Ectodermal cell (in vitro differentiated cells): ENCODE results near the gene IFI35.
"Not testable (repeated sequence)": the region's sequence is repeated elsewhere in the genome, so short reads cannot be mapped to it uniquely, and the experiment has no call there.

ENCODE experiments used
- H3K27ac ChIP-seq: 2 replicates; pipeline ENCODE4 v1.7.0; 2013; ENCODE audit warnings: mild to moderate bottlenecking, low read depth, low read length; ENCODE audit not compliant: insufficient read depth, poor library complexity, severe bottlenecking
- H3K27me3 ChIP-seq: 2 replicates; pipeline ENCODE4 v1.7.0; 2013; ENCODE audit warnings: mild to moderate bottlenecking, low read length; ENCODE audit not compliant: insufficient read depth, control insufficient read depth, poor library complexity, severe bottlenecking
- H3K36me3 ChIP-seq: one replicate; pipeline ENCODE4 v1.7.0; 2013; ENCODE audit warnings: low read length; ENCODE audit not compliant: control insufficient read depth, insufficient read depth
- H3K4me1 ChIP-seq: one replicate; pipeline ENCODE4 v1.7.0; 2013; ENCODE audit warnings: low read length; ENCODE audit not compliant: control insufficient read depth, insufficient read depth
- H3K4me3 ChIP-seq: 2 replicates; pipeline ENCODE4 v1.7.0; 2013; ENCODE audit warnings: low read depth, low read length, control low read depth; ENCODE audit not compliant: insufficient read depth
- H3K9me3 ChIP-seq: 2 replicates; pipeline ENCODE4 v1.7.0; 2013; ENCODE audit warnings: mild to moderate bottlenecking, low read length, moderate library complexity; ENCODE audit not compliant: control insufficient read depth
- WGBS, 2 experiments: methylation state at CpG; one replicate each; pipeline ENCODE4 v1.1.7; 2013; ENCODE audit warnings: missing lambda C conversion rate in 2 of 2; 5-methylcytosine and 5-hydroxymethylcytosine counted together

Gene IFI35

GRCh38 chr17:43033948-43034881 lies 27.6 kb downstream of the IFI35 start:
- WGBS, 2 experiments, result 11 to 15% methylated on average over 11 of the region's 12 CpGs
- Histone ChIP-seq H3K27ac (peak overlapping the region; percentile 95), H3K4me3 (peak overlapping the region; percentile 26), H3K27me3 (no peaks in the 10 kb centered on the region), H3K4me1 (peaks cover 48% of the 10 kb centered on the region), H3K9me3 (no peaks in the 10 kb centered on the region), H3K36me3 (no peaks in the 10 kb centered on the region)

DNA sequence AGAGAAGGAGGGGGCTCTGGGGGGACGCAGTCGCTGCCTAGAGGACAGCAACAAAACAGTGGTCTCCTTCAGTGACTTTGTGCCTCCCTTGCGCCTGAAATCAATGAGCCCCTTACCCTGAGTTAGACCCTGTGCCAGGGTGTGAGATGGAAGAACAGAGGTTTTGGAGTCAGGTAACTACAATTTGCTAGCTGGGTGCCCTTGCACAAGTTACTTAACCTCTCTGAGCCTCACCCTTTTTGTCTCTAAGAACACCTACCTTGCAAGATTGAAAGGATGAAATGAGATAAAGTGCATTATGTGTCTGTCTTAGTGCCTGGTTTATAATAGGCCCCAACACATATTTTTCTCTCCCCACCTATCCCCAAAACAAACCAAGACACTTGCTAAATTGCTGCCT lies 28.3 kb downstream of the IFI35 start:
- WGBS, 2 experiments, result 57 to 65% methylated on average over 3 of the region's 3 CpGs

GRCh38 chr17:43039646-43040045 lies 33.1 kb downstream of the IFI35 start:
- Histone ChIP-seq H3K27me3 (no peaks in the 10 kb centered on the region), H3K27ac (no peak overlapping the region), H3K4me3 (no peak overlapping the region), H3K9me3 (no peaks in the 10 kb centered on the region), H3K4me1 (peaks cover 51% of the 10 kb centered on the region), H3K36me3 (no peaks in the 10 kb centered on the region)
- 87 to 88% methylated on average over 2 of the region's 2 CpGs for WGBS, 2 experiments

More for the DNA sequence above, 28.3 kb downstream of the IFI35 start:
- H3K27ac ChIP-seq, result peak overlapping the region; percentile 95
- no peak overlapping the region for H3K4me3 ChIP-seq
- peaks cover 48% of the 10 kb centered on the region for H3K4me1 ChIP-seq
- H3K9me3 ChIP-seq, result no peaks in the 10 kb centered on the region
- no peaks in the 10 kb centered on the region for H3K27me3 ChIP-seq
- H3K36me3 ChIP-seq, result no peaks in the 10 kb centered on the region

- WGBS, 2 experiments, result 66 to 73% methylated on average over 2 of the region's 2 CpGs
- Histone ChIP-seq H3K4me3 (no peak overlapping the region), H3K4me1 (peaks cover 41% of the 10 kb centered on the region), H3K9me3 (no peaks in the 10 kb centered on the region), H3K27me3 (no peaks in the 10 kb centered on the region), H3K36me3 (no peaks in the 10 kb centered on the region), H3K27ac (peak overlapping the region; percentile 63)
Measured at GRCh38 chr17:43040655-43041054, 34.1 kb downstream of the IFI35 start.

DNA sequence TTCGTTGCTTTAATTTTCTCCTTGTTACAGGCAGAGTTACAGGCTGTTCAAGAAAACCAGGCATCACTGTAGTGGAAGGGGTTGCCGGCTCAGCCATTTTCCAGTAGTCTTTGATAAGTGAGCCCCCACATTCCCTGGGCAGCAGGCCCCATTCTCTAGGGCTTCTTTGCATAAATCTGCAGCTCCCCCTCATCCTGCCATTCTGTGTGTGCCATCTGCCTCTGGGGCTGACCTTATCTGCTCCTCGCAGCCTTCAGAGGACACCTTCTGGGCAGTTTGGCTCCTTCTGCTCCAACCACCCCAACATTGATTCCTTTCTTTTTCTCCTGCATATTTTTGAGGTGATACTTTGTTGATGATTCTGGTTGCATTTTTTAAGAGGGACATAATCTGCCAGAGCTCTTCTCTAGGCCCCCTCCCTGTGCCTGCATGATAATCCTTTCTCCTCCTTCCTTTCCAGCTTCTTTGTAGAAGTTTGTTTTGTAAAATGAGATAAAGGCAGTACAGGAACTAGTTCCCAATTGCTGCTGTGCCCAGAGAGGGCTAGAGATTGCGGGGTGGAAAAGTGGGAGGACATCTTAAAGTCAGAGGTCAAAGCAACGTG lies 35.5 kb downstream of the IFI35 start:
- Histone ChIP-seq H3K36me3 (no peaks in the 10 kb centered on the region), H3K4me3 (no peak overlapping the region), H3K4me1 (peaks cover 26% of the 10 kb centered on the region), H3K27ac (no peak overlapping the region), H3K27me3 (no peaks in the 10 kb centered on the region), H3K9me3 (no peaks in the 10 kb centered on the region)
- WGBS, 2 experiments, result 47 to 55% methylated on average over 5 of the region's 5 CpGs

DNA sequence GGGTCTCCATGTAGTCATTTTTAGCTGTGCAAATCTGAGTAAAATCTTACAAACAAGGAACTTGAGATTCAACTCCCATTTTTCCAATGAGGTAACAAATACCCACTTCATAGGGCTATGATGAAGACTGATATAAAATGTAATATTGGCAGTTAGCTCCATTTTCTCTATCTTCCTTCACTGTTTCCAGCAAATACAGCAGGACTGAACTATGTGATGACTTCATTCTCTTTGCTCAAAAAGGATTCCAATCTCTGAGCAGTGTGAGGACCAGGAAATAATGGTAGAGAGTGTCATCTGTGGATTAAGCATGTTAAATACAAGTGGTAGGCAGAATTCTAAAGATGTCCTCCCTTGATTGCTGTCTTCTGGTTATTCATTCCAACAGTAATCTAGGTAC lies 36.7 kb downstream of the IFI35 start:
- H3K4me3 ChIP-seq, result no peak overlapping the region
- no peaks in the 10 kb centered on the region for H3K27me3 ChIP-seq
- peaks cover 18% of the 10 kb centered on the region for H3K4me1 ChIP-seq
- H3K36me3 ChIP-seq, result no peaks in the 10 kb centered on the region
- H3K9me3 ChIP-seq, result no peaks in the 10 kb centered on the region
- H3K27ac ChIP-seq, result no peak overlapping the region

GRCh38 chr17:43044024-43044423 lies 37.4 kb downstream of the IFI35 start:
- Histone ChIP-seq H3K9me3 (no peaks in the 10 kb centered on the region), H3K27ac (no peak overlapping the region), H3K36me3 (no peaks in the 10 kb centered on the region), H3K4me3 (no peak overlapping the region), H3K27me3 (no peaks in the 10 kb centered on the region), H3K4me1 (peaks cover 18% of the 10 kb centered on the region)
- 93 to 97% methylated on average over 4 of the region's 4 CpGs for WGBS, 2 experiments

- H3K36me3 ChIP-seq, result peaks cover 30% of the 10 kb centered on the region
- 87 to 100% methylated on average over 1 of the region's 1 CpG for WGBS, 2 experiments
Measured at GRCh38 chr17:43051969-43052368, 45.4 kb downstream of the IFI35 start.

DNA sequence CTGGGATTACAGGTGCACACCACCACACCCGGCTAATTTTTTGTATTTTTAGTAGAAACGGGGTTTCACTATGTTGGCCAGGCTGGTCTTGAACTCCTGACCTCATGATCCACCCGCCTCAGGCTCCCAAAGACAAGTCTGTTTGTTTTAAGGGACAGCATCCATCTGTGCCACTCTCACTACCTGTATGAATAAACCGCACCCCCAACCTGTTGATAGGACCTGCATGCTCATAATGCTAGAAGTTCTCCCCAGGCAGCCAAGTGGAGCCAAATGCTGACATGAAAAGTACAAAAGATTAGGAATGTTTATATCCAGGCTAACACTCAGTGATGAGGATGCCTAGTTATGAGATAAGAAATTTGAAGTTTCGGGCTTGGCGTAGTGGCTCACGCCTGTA lies 46.4 kb downstream of the IFI35 start:
- H3K27ac ChIP-seq, H3K27me3 ChIP-seq, H3K9me3 ChIP-seq, H3K4me1 ChIP-seq, H3K4me3 ChIP-seq: not testable (repeated sequence)
- WGBS, 2 experiments, result 95 to 96% methylated on average over 7 of the region's 7 CpGs
- peaks cover 32% of the 10 kb centered on the region for H3K36me3 ChIP-seq

More at GRCh38 chr17:43051969-43052368, 45.4 kb downstream of the IFI35 start:
- Histone ChIP-seq H3K4me1 (no peaks in the 10 kb centered on the region), H3K4me3 (no peak overlapping the region), H3K27ac (no peak overlapping the region), H3K27me3 (no peaks in the 10 kb centered on the region), H3K9me3 (no peaks in the 10 kb centered on the region)

DNA sequence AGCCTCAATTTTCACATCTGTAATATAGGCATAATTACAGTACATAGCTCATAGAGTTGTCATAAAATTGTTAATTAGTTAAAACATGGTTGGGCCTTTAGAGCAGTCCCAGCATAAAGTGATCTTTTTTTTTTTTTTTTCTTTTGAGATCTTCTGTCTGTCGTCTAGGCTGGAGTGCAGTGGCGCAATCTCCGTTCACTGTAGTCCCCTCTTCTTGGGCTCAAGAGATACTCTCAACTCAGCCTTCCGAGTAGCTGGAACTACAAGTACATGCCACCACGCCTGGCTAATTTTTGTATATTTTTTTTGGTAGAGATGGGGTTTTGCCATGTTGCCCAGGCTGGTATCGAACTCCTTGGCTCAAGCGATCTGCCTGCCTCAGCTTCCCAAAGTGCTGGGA lies 49.5 kb downstream of the IFI35 start:
- H3K27me3 ChIP-seq, result no peaks in the 10 kb centered on the region
- no peak overlapping the region for H3K27ac ChIP-seq
- no peaks in the 10 kb centered on the region for H3K4me1 ChIP-seq
- H3K9me3 ChIP-seq, result no peaks in the 10 kb centered on the region
- WGBS, 2 experiments, result 89 to 94% methylated on average over 7 of the region's 7 CpGs
- H3K36me3 ChIP-seq, result peaks cover 30% of the 10 kb centered on the region
- H3K4me3 ChIP-seq, result no peak overlapping the region
